ENCODE measurements around the gene SREBF2. TPM values are rescaled to one million over a fixed set of nuclear protein-coding genes. Genes with fewer than 3 reads are reported as not detected.
A peak's percentile ranks its signal among the peaks of the same experiment; 100 is the strongest.

Gene SREBF2
- total and polyA plus RNA-seq, 9 of the 15 experiments (the other 6 are each of a cell fraction or from before 2014, with no cell fraction given): 1.1 to 84.2 (median 26.9) TPM

- peaks cover 0 to 22% of the 10 kb centered on the region in 2 experiments; a peak in 3 of 5 replicates for H3K4me1 ChIP-seq (replicated peaks in 1 of 2; ENCODE audit: control insufficient read depth in 2 of 2, insufficient read depth in 2 of 2, low read length in 2 of 2)
- whole genome bisulfite sequencing (ENCODE audit: insufficient coverage, low coverage, missing lambda C conversion rate): 85% methylated on average over 8 of the region's 55 CpGs
- H3K4me3 ChIP-seq: no peak overlapping the region
- CTCF ChIA-PET (ENCODE audit: low intra/inter-chr PET ratio): no interaction called here
- no peak overlapping the region for H3K27ac ChIP-seq (ENCODE audit: extremely low read depth, low read depth, low read length)
- no peaks in the 10 kb centered on the region for H3K79me2 ChIP-seq (ENCODE audit: control insufficient read depth, insufficient read depth, low read length)
- no peak overlapping the region for H3K4me2 ChIP-seq (ENCODE audit: insufficient read depth, low read length)
- in situ Hi-C loops (cut with MboI) (no loop called here), intact Hi-C loops (cut with micrococcal nuclease) (no loop called here)
- no peaks in the 10 kb centered on the region for H3K9me1 ChIP-seq (ENCODE audit: control insufficient read depth, insufficient read depth, low read length)
- H3K9me3 ChIP-seq (replicated peaks; ENCODE audit: control insufficient read depth, insufficient read depth, low read depth, low read length): no peaks in the 10 kb centered on the region
- peaks cover 24% of the 10 kb centered on the region; the same call in 2 of the 3 replicates for H3K36me3 ChIP-seq (ENCODE audit: control insufficient read depth, insufficient read depth, low read length)
- DNase-seq (ENCODE audit: extremely low read depth in 1 of 4, low spot score in 3 of 4): no peak
- POLR2A ChIA-PET: interaction anchor here (0.6 to 1.2 kb wide), 3 partner anchors 10 to 25 kb away, joined by 3 to 4 read pairs (median 4); no protein-coding TSS in a partner anchor
- no peak for FAIRE-seq
- H4K20me1 ChIP-seq (replicated peaks; ENCODE audit: control insufficient read depth, insufficient read depth, low read length): peaks cover 17% of the 10 kb centered on the region; the same call in 1 of the 2 replicates
- TF ChIP-seq ASH1L (IDR thresholded peaks at IDR 0.05; ENCODE audit: borderline replicate concordance, low read depth, partially characterized antibody): no peak
- peak; percentile 43; the same call in 1 of the 2 replicates for TF ChIP-seq ZBTB33 (CRISPR knock-in tag; IDR thresholded peaks at IDR 0.05)
- peak; percentile 65 for TF ChIP-seq RBM22 (IDR thresholded peaks at IDR 0.05; ENCODE audit: low read depth, low read length, poor library complexity, severe bottlenecking)
- peak; percentile 62 for TF ChIP-seq POLR2G (IDR thresholded peaks at IDR 0.05; ENCODE audit: low read depth, low read length)
- BruUV-seq (replicated peaks): no TSS peak
- no peak for ATAC-seq
- H3K9ac ChIP-seq (ENCODE audit: insufficient read depth in 1 of 2, low read depth in 2 of 2, low read length in 2 of 2): no peak overlapping the region
- H2AFZ ChIP-seq (ENCODE audit: low read depth, low read length): no peak overlapping the region
- H3K27me3 ChIP-seq (ENCODE audit: control insufficient read depth in 2 of 2, insufficient read depth in 2 of 2, low read length in 2 of 2): no peaks in the 10 kb centered on the region
Measured at GRCh38 chr22:41909310-41910049, 76.6 kb downstream of the SREBF2 start.
